PC-9 (cell line): ENCODE measurements around the gene GLCCI1. TPM values are rescaled to one million over a fixed set of nuclear protein-coding genes. Genes with fewer than 3 reads are reported as not detected.
"Not testable (repeated sequence)": the region's sequence is repeated elsewhere in the genome, so short reads cannot be mapped to it uniquely, and the experiment has no call there.

Experiments used
- BruUV-seq: library from RNA; stranded (reverse); fragments of 400-500 nt; replicated peaks from 2 replicates; lab custom pipeline; 2021; lab: Mats Ljungman, UMichigan
- CTCF ChIA-PET: fragments of 300-600 bp; sonication (Branson Sonifier 250); formaldehyde crosslinking; loops from one replicate; lab custom pipeline; 2022; ENCODE audit warnings: antibody characterized with exemption; lab: Charles Lee
- POLR2A ChIA-PET: fragments of 300-600 bp; sonication (Branson Sonifier 250); formaldehyde crosslinking; loops from one replicate; lab custom pipeline; 2022; ENCODE audit warnings: antibody characterized with exemption; ENCODE audit not compliant: unreplicated experiment; lab: Charles Lee
- DNase-seq, 2 experiments: peaks; one replicate each; pipeline versions ENCODE4 v3.0.0 to v3.0.0-alpha.2; 2015 to 2022; ENCODE audit warnings: mixed read lengths in 1 of 2
- H2AFZ ChIP-seq: fragments of 200-600 bp; sonication (generic); 2 replicates; pipeline ENCODE4 v1.8.1; 2017; ENCODE audit warnings: antibody characterized with exemption
- H3F3A ChIP-seq: fragments of 200-600 bp; sonication (generic); 2 replicates; pipeline ENCODE4 v1.8.1; 2017; ENCODE audit warnings: antibody characterized with exemption, mild to moderate bottlenecking, low read depth; ENCODE audit not compliant: insufficient read depth
- H3K27ac ChIP-seq: fragments of 200-600 bp; sonication (generic); 2 replicates; pipeline ENCODE4 v1.6.1; 2016; ENCODE audit warnings: mixed run types
- H3K27me3 ChIP-seq: fragments of 200-600 bp; sonication (generic); 2 replicates; pipeline ENCODE4 v1.6.1; 2016; ENCODE audit warnings: low read depth, mixed run types; ENCODE audit not compliant: insufficient read depth
- H3K36me3 ChIP-seq: fragments of 200-600 bp; sonication (generic); 2 replicates; pipeline ENCODE4 v1.6.1; 2016; ENCODE audit warnings: low read depth, mixed run types
- H3K4me1 ChIP-seq: fragments of 200-600 bp; sonication (generic); replicated peaks from 2 replicates; pipeline ENCODE4 v1.6.1; 2016; ENCODE audit warnings: mixed run types; ENCODE audit not compliant: insufficient read depth
- H3K4me2 ChIP-seq: fragments of 200-600 bp; sonication (generic); 2 replicates; pipeline ENCODE4 v1.6.1; 2017; ENCODE audit warnings: mixed run types
- H3K4me3 ChIP-seq: fragments of 200-600 bp; sonication (generic); 2 replicates; pipeline ENCODE4 v1.6.1; 2016; ENCODE audit warnings: mixed run types
- H3K79me2 ChIP-seq: fragments of 200-600 bp; sonication (generic); 2 replicates; pipeline ENCODE4 v1.6.1; 2017; ENCODE audit warnings: low read depth, mixed run types
- H3K9me2 ChIP-seq: fragments of 200-600 bp; sonication (generic); 2 replicates; pipeline ENCODE4 v1.8.1; 2017; ENCODE audit warnings: mild to moderate bottlenecking; ENCODE audit not compliant: insufficient read depth
- H3K9me3 ChIP-seq: fragments of 200-600 bp; sonication (generic); 2 replicates; pipeline ENCODE4 v1.8.1; 2016; ENCODE audit warnings: low read depth; ENCODE audit not compliant: insufficient read depth
- H4K20me1 ChIP-seq: fragments of 200-600 bp; sonication (generic); 2 replicates; pipeline ENCODE4 v1.8.1; 2017; ENCODE audit not compliant: insufficient read depth
- EZH2 ChIP-seq: fragments of 200-600 bp; sonication (generic); IDR thresholded peaks from 2 replicates; pipeline ENCODE4 v1.8.0; 2017; ENCODE audit warnings: antibody characterized with exemption, low read depth
- intact Hi-C: fragments of 100-400 bp; cut with micrococcal nuclease; formaldehyde crosslinking; loops from one replicate; pipeline ENCODE4 v1.10.0; 2022; ENCODE audit not compliant: unreplicated experiment
- total RNA-seq: library from RNA; stranded (reverse); gene quantifications from 2 replicates; pipeline ENCODE4 v1.2.3, GENCODE V29; 2021
- TF ChIP-seq, protein P1 (sequence below): fragments of 200-600 bp; sonication (generic); conservative IDR thresholded peaks from 2 replicates; pipeline ENCODE4 v1.6.1; 2017; ENCODE audit warnings: mixed run types, antibody characterized with exemption, mild to moderate bottlenecking, moderate library complexity

Gene GLCCI1
- total RNA-seq, 1 experiment from 2014 or later = 42.1 TPM

DNA sequence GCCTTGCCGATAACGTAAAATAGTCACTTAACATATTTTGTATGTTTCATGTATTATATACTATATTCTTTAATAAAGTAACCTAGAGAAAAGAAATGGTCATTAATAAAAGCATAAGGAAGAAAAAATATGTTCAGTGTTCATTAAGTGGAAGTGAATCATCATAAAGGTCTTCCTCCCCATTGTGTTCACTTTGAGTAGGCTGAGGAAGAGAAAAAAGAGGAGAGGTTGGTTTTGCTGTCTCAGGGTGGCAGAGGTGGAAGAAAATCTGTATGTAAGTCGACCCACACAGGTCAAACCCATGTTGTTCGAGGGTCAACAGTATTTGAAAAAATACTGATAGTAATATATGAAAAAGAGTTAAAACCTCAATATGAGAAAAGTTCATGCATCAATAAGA is 90.3 kb downstream of the GLCCI1 start:
- no peaks in the 10 kb centered on the region for H3K9me3 ChIP-seq
- intact Hi-C loops = no loop called here
- H3K9me2 ChIP-seq = no peaks in the 10 kb centered on the region
- no peak overlapping the region for H3K4me3 ChIP-seq
- H2AFZ ChIP-seq = no peak overlapping the region
- H3K36me3 ChIP-seq = peaks cover 39% of the 10 kb centered on the region
- POLR2A ChIA-PET = no interaction called here
- H3K4me1 ChIP-seq = no peaks in the 10 kb centered on the region
- no TSS peak for BruUV-seq
- no peak overlapping the region for H3K27ac ChIP-seq
- no peaks in the 10 kb centered on the region for H4K20me1 ChIP-seq
- no peaks in the 10 kb centered on the region for H3K27me3 ChIP-seq
- H3F3A ChIP-seq = no peaks in the 10 kb centered on the region
- CTCF ChIA-PET = no interaction called here
- TF ChIP-seq, protein P1, sequence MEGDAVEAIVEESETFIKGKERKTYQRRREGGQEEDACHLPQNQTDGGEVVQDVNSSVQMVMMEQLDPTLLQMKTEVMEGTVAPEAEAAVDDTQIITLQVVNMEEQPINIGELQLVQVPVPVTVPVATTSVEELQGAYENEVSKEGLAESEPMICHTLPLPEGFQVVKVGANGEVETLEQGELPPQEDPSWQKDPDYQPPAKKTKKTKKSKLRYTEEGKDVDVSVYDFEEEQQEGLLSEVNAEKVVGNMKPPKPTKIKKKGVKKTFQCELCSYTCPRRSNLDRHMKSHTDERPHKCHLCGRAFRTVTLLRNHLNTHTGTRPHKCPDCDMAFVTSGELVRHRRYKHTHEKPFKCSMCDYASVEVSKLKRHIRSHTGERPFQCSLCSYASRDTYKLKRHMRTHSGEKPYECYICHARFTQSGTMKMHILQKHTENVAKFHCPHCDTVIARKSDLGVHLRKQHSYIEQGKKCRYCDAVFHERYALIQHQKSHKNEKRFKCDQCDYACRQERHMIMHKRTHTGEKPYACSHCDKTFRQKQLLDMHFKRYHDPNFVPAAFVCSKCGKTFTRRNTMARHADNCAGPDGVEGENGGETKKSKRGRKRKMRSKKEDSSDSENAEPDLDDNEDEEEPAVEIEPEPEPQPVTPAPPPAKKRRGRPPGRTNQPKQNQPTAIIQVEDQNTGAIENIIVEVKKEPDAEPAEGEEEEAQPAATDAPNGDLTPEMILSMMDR = no peak
- TF ChIP-seq EZH2 = no peak
- H3K79me2 ChIP-seq = 0 out of 2 replicates have a peak, but pooled peaks cover 2% of the 10 kb centered on the region
- no peak for DNase-seq
- H3K4me2 ChIP-seq = no peak overlapping the region

DNA sequence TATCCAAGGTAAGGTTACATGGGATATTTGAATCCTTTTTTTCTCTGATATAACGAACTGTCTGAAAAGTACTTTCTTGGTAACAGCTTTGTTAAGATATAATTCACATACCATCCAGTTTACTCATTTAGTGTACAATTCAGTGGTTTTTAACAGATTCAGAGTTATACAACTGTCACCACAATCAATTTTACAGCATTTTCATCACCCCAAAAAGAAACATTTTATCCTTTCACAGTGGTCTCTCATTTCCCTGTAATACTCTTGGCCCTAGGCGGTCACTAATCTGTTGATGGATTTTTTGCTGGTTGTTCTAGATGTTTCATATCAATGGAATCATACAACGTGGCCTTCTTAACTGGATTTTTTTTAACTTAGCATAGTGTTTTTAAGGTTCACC is 91.6 kb downstream of the GLCCI1 start:
- no peaks in the 10 kb centered on the region for H3K9me2 ChIP-seq
- DNase-seq = no peak
- no peaks in the 10 kb centered on the region for H3K9me3 ChIP-seq
- no peak overlapping the region for H3K4me2 ChIP-seq
- H3K79me2 ChIP-seq = 0 out of 2 replicates have a peak, but pooled peaks cover 11% of the 10 kb centered on the region
- peaks cover 35% of the 10 kb centered on the region for H3K36me3 ChIP-seq
- no peak overlapping the region for H2AFZ ChIP-seq
- no peak for TF ChIP-seq EZH2
- TF ChIP-seq, protein P1 = no peak
- no peak overlapping the region for H3K4me3 ChIP-seq
- H3K4me1 ChIP-seq = no peaks in the 10 kb centered on the region
- no peak overlapping the region for H3K27ac ChIP-seq
- intact Hi-C loops = no loop called here
- H4K20me1 ChIP-seq = no peaks in the 10 kb centered on the region
- no peaks in the 10 kb centered on the region for H3K27me3 ChIP-seq
- no peaks in the 10 kb centered on the region for H3F3A ChIP-seq
- ChIA-PET CTCF (no interaction called here), POLR2A (no interaction called here)
- no TSS peak for BruUV-seq

DNA sequence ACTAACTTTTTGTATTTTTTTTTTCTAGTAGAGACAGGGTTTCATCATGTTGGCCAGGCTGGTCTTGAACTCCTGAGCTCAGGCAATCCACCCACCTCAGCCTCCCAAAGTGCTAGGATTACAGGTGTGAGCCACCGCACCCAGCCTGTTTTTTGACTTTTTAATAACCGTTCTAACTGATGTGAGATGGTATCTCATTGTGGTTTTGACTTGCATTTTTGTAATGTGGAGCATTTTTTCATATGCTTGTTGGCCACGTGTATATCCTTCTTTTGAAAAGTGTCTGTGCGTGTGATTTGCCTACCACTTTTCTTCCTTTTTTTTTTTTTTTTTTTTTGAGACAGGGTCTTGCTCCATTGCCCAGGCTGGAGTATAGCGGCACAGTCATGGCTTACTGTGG is 94.7 kb downstream of the GLCCI1 start:
- H3K27ac ChIP-seq, H3K4me2 ChIP-seq, DNase-seq, H3K4me1 ChIP-seq, H3K9me3 ChIP-seq, BruUV-seq, POLR2A ChIA-PET, H3F3A ChIP-seq, H4K20me1 ChIP-seq, H3K27me3 ChIP-seq, H3K9me2 ChIP-seq, CTCF ChIA-PET, H3K4me3 ChIP-seq, H2AFZ ChIP-seq, intact Hi-C loops: not testable (repeated sequence)
- Histone ChIP-seq H3K36me3 (peaks cover 17% of the 10 kb centered on the region), H3K79me2 (peaks cover 21% of the 10 kb centered on the region; the same call in 1 of the 2 replicates)

DNA sequence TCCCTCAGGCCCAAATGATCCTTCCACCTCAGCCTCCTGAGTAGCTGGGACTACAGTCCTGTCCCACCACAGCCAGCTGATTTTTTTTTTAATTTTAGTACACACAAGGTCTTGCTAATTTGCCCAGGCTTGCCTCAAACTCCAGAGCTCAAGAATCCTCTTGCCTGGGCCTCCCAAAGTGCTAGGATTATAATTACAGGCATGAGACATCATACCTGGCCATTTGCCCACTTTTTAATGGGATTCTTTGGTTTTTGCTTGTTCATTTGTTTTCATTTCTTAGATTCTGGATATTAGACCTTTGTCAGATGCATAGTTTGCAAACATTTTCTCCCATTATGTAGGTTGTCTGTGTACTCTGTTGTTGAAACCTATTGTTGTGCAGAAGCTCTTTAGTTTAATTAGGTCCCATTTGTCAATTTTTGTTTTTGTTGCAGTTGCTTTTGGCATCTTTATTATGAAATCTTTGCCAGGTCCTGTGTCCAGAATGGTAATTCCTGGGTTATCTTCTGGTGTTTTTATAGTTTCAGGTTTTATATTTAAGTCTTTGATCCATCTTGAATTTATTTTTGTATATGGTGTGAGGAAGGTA is 95.2 kb downstream of the GLCCI1 start:
- H3K4me3 ChIP-seq = no peak overlapping the region
- H3K9me3 ChIP-seq = no peaks in the 10 kb centered on the region
- H3K9me2 ChIP-seq = no peaks in the 10 kb centered on the region
- H3K27me3 ChIP-seq = no peaks in the 10 kb centered on the region
- no peaks in the 10 kb centered on the region for H3K4me1 ChIP-seq
- DNase-seq = no peak
- intact Hi-C loops = no loop called here
- BruUV-seq = no TSS peak
- no peak overlapping the region for H2AFZ ChIP-seq
- TF ChIP-seq EZH2 = no peak
- TF ChIP-seq, protein P1 = no peak
- H3K27ac ChIP-seq = no peak overlapping the region
- no peak overlapping the region for H3K4me2 ChIP-seq
- no peaks in the 10 kb centered on the region for H3F3A ChIP-seq
- H3K79me2 ChIP-seq = peaks cover 21% of the 10 kb centered on the region; the same call in 1 of the 2 replicates
- CTCF ChIA-PET = no interaction called here
- POLR2A ChIA-PET = no interaction called here
- no peaks in the 10 kb centered on the region for H4K20me1 ChIP-seq
- H3K36me3 ChIP-seq = peaks cover 17% of the 10 kb centered on the region
